ENCODE measurements around the gene ZNF665.
"Not testable (repeated sequence)": the region's sequence is repeated elsewhere in the genome, so short reads cannot be mapped to it uniquely, and the experiment has no call there.

ZNF665 gene

GRCh38 chr19:53195265-53195903 is 2.2 kb upstream of the ZNF665 start:
- no peak overlapping the region for H3K4me3 ChIP-seq (replicated peaks; ENCODE audit: low read depth, low read length)
- peak; percentile 89 for DNase-seq (ENCODE audit: low read depth)
- TF ChIP-seq CTCF (IDR thresholded peaks at IDR 0.05; ENCODE audit: low read length, missing control alignments) = peak; percentile 99

DNA sequence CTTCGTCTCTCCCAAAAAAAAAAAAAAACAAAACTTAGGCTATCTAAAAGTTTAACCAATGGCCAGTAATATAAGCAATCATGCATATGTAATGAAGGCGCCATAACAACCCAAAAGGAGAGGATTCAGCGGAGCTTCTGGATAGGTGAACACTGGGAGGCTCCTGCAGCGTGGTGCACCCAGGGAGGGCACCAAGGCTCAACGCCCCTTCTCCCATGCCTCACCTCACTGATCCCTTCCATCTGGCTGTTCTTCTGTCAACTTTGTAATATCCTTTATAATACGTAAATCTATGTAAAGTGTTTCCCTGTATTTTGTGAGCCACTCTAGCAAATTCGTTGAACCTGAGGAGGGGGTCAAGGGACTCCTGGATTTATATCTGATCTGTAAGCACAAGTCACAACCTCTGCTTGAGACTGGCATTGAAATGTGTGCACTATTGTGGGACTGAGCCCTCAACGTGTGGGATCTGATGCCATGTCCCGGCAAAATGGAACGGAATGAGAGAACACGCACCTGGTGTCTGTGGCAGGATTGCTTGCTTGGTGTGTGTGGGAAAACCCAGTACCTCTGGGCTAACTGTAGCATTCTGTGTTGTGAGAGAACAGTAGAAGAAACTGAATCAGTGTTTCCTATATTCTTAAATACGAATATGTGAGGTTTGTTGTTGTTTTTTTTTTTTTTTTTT is 521 bp upstream of the ZNF665 start:
- H3K4me3 ChIP-seq (replicated peaks; ENCODE audit: low read depth, low read length) = peak overlapping the region; percentile 88
- no peak for DNase-seq (ENCODE audit: low read depth)
- TF ChIP-seq CTCF (IDR thresholded peaks at IDR 0.05; ENCODE audit: low read length, missing control alignments) = no peak

DNA sequence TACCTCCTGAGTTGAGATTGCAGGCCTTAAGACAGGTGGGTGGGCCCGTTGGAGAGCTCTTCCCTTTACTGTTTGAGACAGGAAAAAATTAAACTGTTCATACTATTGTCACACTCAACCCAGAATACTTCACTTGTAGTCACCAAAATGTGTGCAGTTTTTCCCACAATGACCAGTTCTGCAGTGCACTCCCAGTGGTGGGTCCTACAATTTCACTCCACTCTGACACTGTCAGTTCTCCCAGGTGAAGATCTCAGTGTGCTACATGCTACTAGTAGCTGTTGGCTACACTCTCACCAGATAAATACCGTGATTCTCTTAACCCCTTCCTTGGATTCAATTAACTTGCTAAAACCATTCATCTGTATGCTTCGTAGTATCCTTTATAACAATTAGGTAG is 2.9 kb downstream of the ZNF665 start:
- DNase-seq (ENCODE audit: low read depth) = no peak
- no peak for TF ChIP-seq CTCF (IDR thresholded peaks at IDR 0.05; ENCODE audit: low read length, missing control alignments)

GRCh38 chr19:53189691-53190198 is 3.4 kb downstream of the ZNF665 start:
- not testable (repeated sequence) for DNase-seq (ENCODE audit: low read depth)

More for the DNA sequence above, 2.9 kb downstream of the ZNF665 start:
- no peak overlapping the region for H3K4me3 ChIP-seq (replicated peaks; ENCODE audit: low read depth, low read length)

GRCh38 chr19:53185155-53185882 is 7.8 kb downstream of the ZNF665 start:
- not testable (repeated sequence) for DNase-seq (ENCODE audit: low read depth); H3K4me3 ChIP-seq (replicated peaks; ENCODE audit: low read depth, low read length)

More at GRCh38 chr19:53189691-53190198, 3.4 kb downstream of the ZNF665 start:
- not testable (repeated sequence) for H3K4me3 ChIP-seq (replicated peaks; ENCODE audit: low read depth, low read length)

DNA sequence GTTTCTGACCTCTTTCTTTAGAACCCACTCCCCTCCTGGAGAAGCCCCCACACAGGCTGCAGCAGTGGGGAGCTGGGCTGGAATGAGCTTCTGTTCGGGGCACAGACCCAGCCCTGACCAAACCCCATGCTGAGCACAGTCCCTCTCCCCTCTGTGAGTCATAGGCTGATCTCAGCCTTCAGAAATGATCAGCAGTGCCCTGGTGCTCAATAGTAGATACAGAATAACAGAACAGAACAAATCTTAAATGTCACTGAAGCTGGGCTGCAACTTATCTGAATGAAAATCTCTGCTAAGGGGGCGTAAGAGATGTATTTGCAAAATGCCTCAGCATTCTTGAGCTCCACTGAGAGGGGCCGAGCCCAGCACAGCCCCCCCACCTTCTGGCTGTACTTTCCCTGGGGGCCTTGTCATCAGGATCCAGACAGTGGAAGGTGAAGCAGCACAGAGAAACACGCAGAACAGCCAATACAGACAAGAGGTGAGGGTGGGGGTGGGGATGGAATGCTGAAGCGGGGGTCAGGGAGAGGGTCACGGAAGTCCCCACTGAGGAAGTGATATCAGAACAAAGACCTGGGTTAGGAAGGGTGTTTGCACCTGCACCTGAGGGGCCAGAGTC is 9.9 kb downstream of the ZNF665 start:
- no peak for TF ChIP-seq CTCF (IDR thresholded peaks at IDR 0.05; ENCODE audit: low read length, missing control alignments)
- no peak for DNase-seq (ENCODE audit: low read depth)
- H3K4me3 ChIP-seq (replicated peaks; ENCODE audit: low read depth, low read length) = no peak overlapping the region

- H3K4me3 ChIP-seq (replicated peaks; ENCODE audit: low read depth, low read length) = no peak overlapping the region
- TF ChIP-seq CTCF (IDR thresholded peaks at IDR 0.05; ENCODE audit: low read length, missing control alignments) = no peak
- no peak for DNase-seq (ENCODE audit: low read depth)
Observed at GRCh38 chr19:53182202-53182601, 11.0 kb downstream of the ZNF665 start.

Data from fibroblast of pulmonary artery (primary cell).